IMR-90 (cell line): ENCODE results near the gene MPPED1. TPM values are rescaled to one million over a fixed set of nuclear protein-coding genes. Genes with fewer than 3 reads are reported as not detected.

Source experiments
- ATAC-seq: fragments of 200-7000 bp; cut with Tn5 transposase; 2 replicates; pipeline ENCODE4 v1.9.1; 2020; ENCODE audit warnings: low read depth, mild to moderate bottlenecking, moderate library complexity
- BruUV-seq: library from RNA; stranded (reverse); fragments of 400-500 nt; replicated peaks from 2 replicates; lab custom pipeline; 2021; lab: Mats Ljungman, UMichigan
- CTCF ChIA-PET: fragments of 300-600 bp; formaldehyde crosslinking; extraction: SDS; loops from one replicate; lab custom pipeline; 2021; ENCODE audit warnings: antibody characterized with exemption; lab: Yijun Ruan, JAX
- POLR2A ChIA-PET: fragments of 300-600 bp; sonication (Branson Sonifier 250); formaldehyde crosslinking; loops from one replicate; lab custom pipeline; 2022; ENCODE audit warnings: antibody characterized with exemption; ENCODE audit not compliant: unreplicated experiment; lab: Charles Lee
- DNase-seq: peaks from one replicate; pipeline ENCODE4 v3.0.0; 2013
- H2AFZ ChIP-seq: replicated peaks from 2 replicates; pipeline ENCODE3; 2013; ENCODE audit warnings: low read length, mild to moderate bottlenecking; ENCODE audit not compliant: poor library complexity
- H2AK5ac ChIP-seq: 2 replicates; pipeline ENCODE4 v1.6.1; 2013; ENCODE audit warnings: low read depth, low read length, inconsistent platforms
- H2AK9ac ChIP-seq: replicated peaks from 2 replicates; pipeline ENCODE3; 2013; ENCODE audit warnings: mild to moderate bottlenecking, low read depth, low read length, moderate library complexity; ENCODE audit not compliant: poor library complexity
- H2BK120ac ChIP-seq: 2 replicates; pipeline ENCODE4 v1.6.1; 2013; ENCODE audit warnings: low read depth, low read length, inconsistent platforms
- H2BK15ac ChIP-seq: 3 replicates; pipeline ENCODE4 v1.6.1; 2013; ENCODE audit warnings: low read depth, low read length, inconsistent platforms
- H2BK20ac ChIP-seq: 2 replicates; pipeline ENCODE4 v1.6.1; 2013; ENCODE audit warnings: low read depth, mild to moderate bottlenecking, inconsistent platforms, low read length, moderate library complexity
- H2BK5ac ChIP-seq: 2 replicates; pipeline ENCODE4 v1.6.1; 2013; ENCODE audit warnings: mild to moderate bottlenecking, low read depth, low read length, inconsistent platforms; ENCODE audit not compliant: poor library complexity, severe bottlenecking
- H3K14ac ChIP-seq: replicated peaks from 2 replicates; pipeline ENCODE4 v1.6.1; 2013; ENCODE audit warnings: low read depth, low read length, inconsistent platforms
- H3K18ac ChIP-seq: 2 replicates; pipeline ENCODE4 v1.6.1; 2013; ENCODE audit warnings: low read depth, low read length, control low read depth
- H3K23ac ChIP-seq: 2 replicates; pipeline ENCODE4 v1.6.1; 2013; ENCODE audit warnings: low read depth, low read length, inconsistent platforms
- H3K27ac ChIP-seq: 2 replicates; pipeline ENCODE4 v1.5.1; 2013; ENCODE audit warnings: mild to moderate bottlenecking, control low read depth, low read length; ENCODE audit not compliant: insufficient read depth
- H3K27me3 ChIP-seq: 2 replicates; pipeline ENCODE4 v1.6.1; 2013; ENCODE audit warnings: low read length; ENCODE audit not compliant: control insufficient read depth, insufficient read depth
- H3K36me3 ChIP-seq: 2 replicates; pipeline ENCODE4 v1.6.1; 2013; ENCODE audit warnings: low read length, mixed read lengths; ENCODE audit not compliant: control insufficient read depth, insufficient read depth
- H3K4ac ChIP-seq: 2 replicates; pipeline ENCODE4 v1.6.1; 2013; ENCODE audit warnings: low read depth, low read length, inconsistent platforms
- H3K4me1 ChIP-seq: 2 replicates; pipeline ENCODE4 v1.6.1; 2013; ENCODE audit warnings: low read length, mixed read lengths; ENCODE audit not compliant: control insufficient read depth, insufficient read depth
- H3K4me2 ChIP-seq: 2 replicates; pipeline ENCODE4 v1.6.1; 2013; ENCODE audit warnings: low read depth, mild to moderate bottlenecking, control low read depth, low read length, moderate library complexity
- H3K4me3 ChIP-seq: 2 replicates; pipeline ENCODE4 v1.5.1; 2013; ENCODE audit warnings: low read depth, mild to moderate bottlenecking, control low read depth, low read length, moderate library complexity; ENCODE audit not compliant: insufficient read depth
- H3K56ac ChIP-seq: 2 replicates; pipeline ENCODE4 v1.6.1; 2013; ENCODE audit warnings: low read length, inconsistent platforms; ENCODE audit not compliant: insufficient read depth; ENCODE audit errors: extremely low read depth
- H3K79me1 ChIP-seq, 2 experiments: 2 replicates each; pipeline ENCODE4 v1.6.1; 2013; ENCODE audit warnings: low read length in 2 of 2, inconsistent platforms in 1 of 2, low read depth in 1 of 2
- H3K9ac ChIP-seq: 2 replicates; pipeline ENCODE4 v1.6.1; 2013; ENCODE audit warnings: low read depth, low read length, control low read depth
- H3K9me1 ChIP-seq: 2 replicates; pipeline ENCODE4 v1.6.1; 2013; ENCODE audit warnings: low read length, inconsistent platforms; ENCODE audit not compliant: insufficient read depth
- H3K9me3 ChIP-seq: 2 replicates; pipeline ENCODE4 v1.6.1; 2013; ENCODE audit warnings: low read length; ENCODE audit not compliant: control insufficient read depth, insufficient read depth
- H4K20me1 ChIP-seq: 2 replicates; pipeline ENCODE4 v1.6.1; 2013; ENCODE audit warnings: low read length, inconsistent platforms; ENCODE audit not compliant: insufficient read depth
- H4K5ac ChIP-seq: 2 replicates; pipeline ENCODE4 v1.6.1; 2013; ENCODE audit warnings: mild to moderate bottlenecking, low read depth, low read length, control low read depth
- H4K8ac ChIP-seq, 2 experiments: 2 replicates each; pipeline ENCODE4 v1.6.1; 2013; ENCODE audit warnings: low read depth in 2 of 2, low read length in 2 of 2, control low read depth in 1 of 2, inconsistent platforms in 1 of 2
- H4K91ac ChIP-seq: 2 replicates; pipeline ENCODE4 v1.6.1; 2013; ENCODE audit warnings: low read depth, low read length, inconsistent platforms; ENCODE audit not compliant: insufficient read depth
- BHLHE40 ChIP-seq: fragments of 150-350 bp; IDR thresholded peaks from 2 replicates; pipeline ENCODE4 v1.6.1; 2016; ENCODE audit warnings: mild to moderate bottlenecking, low read depth, low read length
- CEBPB ChIP-seq: IDR thresholded peaks from 2 replicates; pipeline ENCODE4 v1.6.1; 2012; ENCODE audit warnings: low read depth, low read length, improper control_type of control experiment
- MAZ ChIP-seq: IDR thresholded peaks from 2 replicates; pipeline ENCODE4 v1.6.1; 2012; ENCODE audit warnings: low read depth, mild to moderate bottlenecking, low read length, improper control_type of control experiment, moderate library complexity, borderline replicate concordance
- NFE2L2 ChIP-seq: fragments of 150-350 bp; IDR thresholded peaks from 2 replicates; pipeline ENCODE4 v1.6.1; 2016; ENCODE audit warnings: low read depth, mild to moderate bottlenecking, low read length
- POLR2A ChIP-seq: IDR thresholded peaks from 2 replicates; pipeline ENCODE4 v1.6.1; 2012; ENCODE audit warnings: mild to moderate bottlenecking, low read depth, low read length
- RAD21 ChIP-seq: IDR thresholded peaks from 2 replicates; pipeline ENCODE4 v1.6.1; 2012; ENCODE audit warnings: low read length, improper control_type of control experiment
- RCOR1 ChIP-seq: IDR thresholded peaks from 2 replicates; pipeline ENCODE4 v1.6.1; 2012; ENCODE audit warnings: mild to moderate bottlenecking, low read length, improper control_type of control experiment; ENCODE audit not compliant: insufficient replicate concordance
- RFX5 ChIP-seq: IDR thresholded peaks from 2 replicates; pipeline ENCODE4 v1.8.0; 2012; ENCODE audit warnings: low read depth, mild to moderate bottlenecking, low read length, moderate library complexity
- SMC3 ChIP-seq: fragments of 150-350 bp; IDR thresholded peaks from 2 replicates; pipeline ENCODE4 v1.6.1; 2016; ENCODE audit warnings: low read depth, mild to moderate bottlenecking, antibody characterized with exemption, low read length, moderate library complexity
- USF2 ChIP-seq: fragments of 150-350 bp; IDR thresholded peaks from 2 replicates; pipeline ENCODE4 v1.6.1; 2017; ENCODE audit warnings: mild to moderate bottlenecking, antibody characterized with exemption, low read length, low read depth
- WGBS, 2 experiments: methylation state at CpG; one replicate each; pipeline versions ENCODE4 v1.1.5 to v1.1.7; 2013; ENCODE audit warnings: missing lambda C conversion rate in 2 of 2; ENCODE audit not compliant: insufficient read length in 1 of 2; ENCODE audit errors: extremely low coverage in 2 of 2; 5-methylcytosine and 5-hydroxymethylcytosine counted together
- dilution Hi-C: fragments of 300-500 bp; cut with HindIII; formaldehyde crosslinking; loops from one replicate; pipeline ENCODE4 v1.14.3; 2018; ENCODE audit warnings: low sequenced_read_pairs; ENCODE audit not compliant: unreplicated experiment
- in situ Hi-C: fragments of 300-500 bp; cut with MboI; formaldehyde crosslinking; loops from 3 replicates; pipeline ENCODE4 v1.14.3; 2019; ENCODE audit warnings: low sequenced_read_pairs, inconsistent platforms, mixed read lengths
- intact Hi-C: fragments of 100-400 bp; cut with micrococcal nuclease; formaldehyde crosslinking; loops from 2 replicates; pipeline ENCODE4 v1.10.0; 2022
- polyA plus RNA-seq, 3 experiments: library from polyadenylated mRNA; depleted of rRNA; stranded (reverse); fragments of >200 nt; gene quantifications; 2 replicates each; pipeline ENCODE4 v1.2.3, GENCODE V29; 2012; ENCODE audit warnings: low replicate concordance in 1 of 3
- total RNA-seq: library from RNA; depleted of rRNA; stranded (reverse); fragments of >200 nt; gene quantifications from 2 replicates; pipeline ENCODE4 v1.2.3, GENCODE V29; 2012
- TF ChIP-seq, protein P1 (sequence below): conservative IDR thresholded peaks from 2 replicates; pipeline ENCODE4 v1.5.1; 2012; ENCODE audit warnings: mild to moderate bottlenecking, low read depth, low read length, improper control_type of control experiment

The MPPED1 gene
- total and polyA plus RNA-seq, 2 of the 4 experiments (the other 2 are of a cell fraction) = not detected

- TF ChIP-seq RFX5 (no peak), RCOR1 (no peak), RAD21 (peak; percentile 85), NFE2L2 (no peak), MAZ (peak; percentile 69; the same call in 1 of the 2 replicates), CEBPB (no peak), BHLHE40 (no peak), SMC3 (peak; percentile 79), USF2 (no peak), POLR2A (no peak)
- TF ChIP-seq, protein P1, sequence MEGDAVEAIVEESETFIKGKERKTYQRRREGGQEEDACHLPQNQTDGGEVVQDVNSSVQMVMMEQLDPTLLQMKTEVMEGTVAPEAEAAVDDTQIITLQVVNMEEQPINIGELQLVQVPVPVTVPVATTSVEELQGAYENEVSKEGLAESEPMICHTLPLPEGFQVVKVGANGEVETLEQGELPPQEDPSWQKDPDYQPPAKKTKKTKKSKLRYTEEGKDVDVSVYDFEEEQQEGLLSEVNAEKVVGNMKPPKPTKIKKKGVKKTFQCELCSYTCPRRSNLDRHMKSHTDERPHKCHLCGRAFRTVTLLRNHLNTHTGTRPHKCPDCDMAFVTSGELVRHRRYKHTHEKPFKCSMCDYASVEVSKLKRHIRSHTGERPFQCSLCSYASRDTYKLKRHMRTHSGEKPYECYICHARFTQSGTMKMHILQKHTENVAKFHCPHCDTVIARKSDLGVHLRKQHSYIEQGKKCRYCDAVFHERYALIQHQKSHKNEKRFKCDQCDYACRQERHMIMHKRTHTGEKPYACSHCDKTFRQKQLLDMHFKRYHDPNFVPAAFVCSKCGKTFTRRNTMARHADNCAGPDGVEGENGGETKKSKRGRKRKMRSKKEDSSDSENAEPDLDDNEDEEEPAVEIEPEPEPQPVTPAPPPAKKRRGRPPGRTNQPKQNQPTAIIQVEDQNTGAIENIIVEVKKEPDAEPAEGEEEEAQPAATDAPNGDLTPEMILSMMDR = peak; percentile 88
- Histone ChIP-seq H3K4me3 (no peak overlapping the region), H3K27me3 (peaks cover 18% of the 10 kb centered on the region; the same call in 1 of the 2 replicates), H3K18ac (no peak overlapping the region), H3K9me1 (no peaks in the 10 kb centered on the region), H3K56ac (no peak overlapping the region), H3K14ac (no peak overlapping the region), H2BK15ac (no peak overlapping the region), H3K23ac (no peak overlapping the region), H3K4ac (no peak overlapping the region), H4K20me1 (no peaks in the 10 kb centered on the region), H3K79me1 (no peaks in the 10 kb centered on the region), H4K91ac (no peak overlapping the region), H3K27ac (no peak overlapping the region), H2BK20ac (no peak overlapping the region), H3K9ac (no peak overlapping the region), H3K4me2 (no peak overlapping the region), H2BK120ac (no peak overlapping the region), H3K4me1 (no peaks in the 10 kb centered on the region), H2AK9ac (peak overlapping the region; percentile 80), H3K36me3 (no peaks in the 10 kb centered on the region), H3K9me3 (no peaks in the 10 kb centered on the region), H2AFZ (peak overlapping the region; percentile 73), H4K8ac (no peak overlapping the region), H4K5ac (no peak overlapping the region), H2BK5ac (no peak overlapping the region), H2AK5ac (no peak overlapping the region)
- WGBS, 2 experiments = 20% methylated on average over 1 of the region's 17 CpGs; no CpG with 5 or more reads in 1 of the 2 experiments
- CTCF ChIA-PET = no interaction called here
- POLR2A ChIA-PET = no interaction called here
- dilution Hi-C loops (no loop called here), intact Hi-C loops (loop anchor here (1.0 to 2.0 kb wide), 4 partner anchors 408 to 558 kb away; no protein-coding TSS in a partner anchor), in situ Hi-C loops (loop anchor here (25.0 kb wide), 1 partner anchor 1249 kb away; no protein-coding TSS in a partner anchor)
- no TSS peak for BruUV-seq
- DNase-seq (peak; percentile 45), ATAC-seq (peak; percentile 86)
These were observed 23.4 kb upstream of the MPPED1 start for GRCh38 chr22:43388420-43388851.
